Kidney glomerular epithelial cell (primary cell): ENCODE measurements around the gene MAGI2.
A peak's percentile ranks its signal among the peaks of the same experiment; 100 is the strongest.

Experiments
- DNase-seq: peaks from one replicate; lab custom pipeline; 2025; lab: John Stamatoyannopoulos, UW

The MAGI2 gene

GRCh38 chr7:79301419-79301818, 152.0 kb downstream of the MAGI2 start:
- DNase-seq, result no peak

GRCh38 chr7:79300573-79300972, 152.9 kb downstream of the MAGI2 start:
- DNase-seq, result no peak

GRCh38 chr7:79298145-79298760, 155.2 kb downstream of the MAGI2 start:
- DNase-seq, result peak; percentile 35

- no peak for DNase-seq
These were observed 156.7 kb downstream of the MAGI2 start for GRCh38 chr7:79296553-79297320.

GRCh38 chr7:79293655-79294142, 159.8 kb downstream of the MAGI2 start:
- DNase-seq, result no peak

GRCh38 chr7:79292834-79293233, 160.6 kb downstream of the MAGI2 start:
- DNase-seq, result no peak

- no peak for DNase-seq
These were observed 162.0 kb downstream of the MAGI2 start for GRCh38 chr7:79291498-79291865.

GRCh38 chr7:79290841-79291497, 162.5 kb downstream of the MAGI2 start:
- DNase-seq, result no peak

- no peak for DNase-seq
These were observed 163.1 kb downstream of the MAGI2 start for GRCh38 chr7:79290398-79290797.

GRCh38 chr7:79288655-79289054, 164.8 kb downstream of the MAGI2 start:
- DNase-seq, result no peak

- no peak for DNase-seq
These were observed 165.5 kb downstream of the MAGI2 start for GRCh38 chr7:79287981-79288380.

GRCh38 chr7:79286181-79286580, 167.3 kb downstream of the MAGI2 start:
- no peak for DNase-seq

GRCh38 chr7:79285756-79286155, 167.7 kb downstream of the MAGI2 start:
- no peak for DNase-seq

GRCh38 chr7:79284211-79284610, 169.3 kb downstream of the MAGI2 start:
- DNase-seq, result no peak

GRCh38 chr7:79282882-79283602, 170.4 kb downstream of the MAGI2 start:
- peak; percentile 79 for DNase-seq

GRCh38 chr7:79282070-79282694, 171.3 kb downstream of the MAGI2 start:
- peak; percentile 56 for DNase-seq

- no peak for DNase-seq
These were observed 172.0 kb downstream of the MAGI2 start for GRCh38 chr7:79281426-79281825.

- DNase-seq, result no peak
These were observed 180.5 kb downstream of the MAGI2 start for GRCh38 chr7:79272938-79273337.

GRCh38 chr7:79272066-79272669, 181.3 kb downstream of the MAGI2 start:
- peak; percentile 53 for DNase-seq

GRCh38 chr7:79268730-79269129, 184.7 kb downstream of the MAGI2 start:
- DNase-seq, result no peak

GRCh38 chr7:79258826-79259225, 194.6 kb downstream of the MAGI2 start:
- DNase-seq, result no peak
